HFF-Myc (cell line): ENCODE data around the gene ZNF358.

Source experiments
- DNase-seq: peaks from one replicate; pipeline ENCODE4 v3.0.0-alpha.2; 2011; ENCODE audit warnings: low read depth; ENCODE audit errors: extremely low read depth
- H3K4me3 ChIP-seq: replicated peaks from 2 replicates; pipeline ENCODE4 v1.5.1; 2011; ENCODE audit warnings: low read depth, mild to moderate bottlenecking, control low read depth, low read length
- CTCF ChIP-seq: IDR thresholded peaks from 2 replicates; pipeline ENCODE4 v1.5.1; 2012; ENCODE audit warnings: mild to moderate bottlenecking, low read depth, low read length, control low read depth; ENCODE audit errors: missing control alignments

ZNF358 gene

GRCh38 chr19:7507884-7508283 lies 8.0 kb upstream of the ZNF358 start:
- H3K4me3 ChIP-seq: no peak overlapping the region
- TF ChIP-seq CTCF: no peak
- no peak for DNase-seq

DNA sequence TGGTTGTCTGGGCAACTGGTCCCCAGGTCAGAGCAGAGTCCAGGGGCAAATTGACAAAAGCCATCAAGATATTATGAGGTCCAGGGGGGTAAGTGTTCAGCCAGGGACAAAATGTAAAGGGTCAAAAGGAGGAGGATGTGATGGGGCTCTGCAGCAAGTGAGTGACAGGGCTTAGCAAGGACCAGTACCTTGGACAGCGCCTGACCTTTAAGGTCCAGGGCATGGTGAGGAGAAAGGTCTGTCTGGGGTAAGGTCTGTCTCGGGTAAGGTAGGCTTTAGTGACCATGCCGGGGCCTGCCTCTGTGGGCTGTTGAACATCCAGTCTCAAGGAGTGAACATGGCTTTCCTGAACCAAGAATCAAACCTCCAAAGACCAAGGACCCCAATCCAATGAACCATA lies 6.3 kb upstream of the ZNF358 start:
- H3K4me3 ChIP-seq: no peak overlapping the region
- no peak for TF ChIP-seq CTCF
- DNase-seq: no peak

DNA sequence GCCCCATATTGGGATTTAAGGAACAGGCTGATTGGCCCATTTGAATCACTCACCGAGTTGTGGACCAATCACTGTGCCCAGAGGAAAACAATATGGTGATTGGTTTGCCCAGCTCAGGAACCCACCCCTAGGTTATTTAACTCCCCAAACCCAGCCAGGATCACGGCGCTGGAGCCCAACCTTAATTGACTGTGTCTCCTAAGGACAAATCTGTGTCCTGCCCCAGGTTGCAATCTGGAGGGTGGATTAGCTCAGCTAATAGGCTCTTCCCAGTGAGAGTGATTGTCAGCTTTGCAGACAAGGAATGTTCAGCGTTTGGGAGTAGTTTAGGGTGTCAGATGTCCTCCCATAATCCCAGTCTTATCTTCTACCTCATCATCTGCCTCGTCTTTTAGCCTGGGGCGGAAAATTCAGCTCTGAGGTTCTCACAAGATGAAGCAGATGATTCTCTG lies 3.5 kb upstream of the ZNF358 start:
- H3K4me3 ChIP-seq: no peak overlapping the region
- DNase-seq: no peak
- no peak for TF ChIP-seq CTCF

DNA sequence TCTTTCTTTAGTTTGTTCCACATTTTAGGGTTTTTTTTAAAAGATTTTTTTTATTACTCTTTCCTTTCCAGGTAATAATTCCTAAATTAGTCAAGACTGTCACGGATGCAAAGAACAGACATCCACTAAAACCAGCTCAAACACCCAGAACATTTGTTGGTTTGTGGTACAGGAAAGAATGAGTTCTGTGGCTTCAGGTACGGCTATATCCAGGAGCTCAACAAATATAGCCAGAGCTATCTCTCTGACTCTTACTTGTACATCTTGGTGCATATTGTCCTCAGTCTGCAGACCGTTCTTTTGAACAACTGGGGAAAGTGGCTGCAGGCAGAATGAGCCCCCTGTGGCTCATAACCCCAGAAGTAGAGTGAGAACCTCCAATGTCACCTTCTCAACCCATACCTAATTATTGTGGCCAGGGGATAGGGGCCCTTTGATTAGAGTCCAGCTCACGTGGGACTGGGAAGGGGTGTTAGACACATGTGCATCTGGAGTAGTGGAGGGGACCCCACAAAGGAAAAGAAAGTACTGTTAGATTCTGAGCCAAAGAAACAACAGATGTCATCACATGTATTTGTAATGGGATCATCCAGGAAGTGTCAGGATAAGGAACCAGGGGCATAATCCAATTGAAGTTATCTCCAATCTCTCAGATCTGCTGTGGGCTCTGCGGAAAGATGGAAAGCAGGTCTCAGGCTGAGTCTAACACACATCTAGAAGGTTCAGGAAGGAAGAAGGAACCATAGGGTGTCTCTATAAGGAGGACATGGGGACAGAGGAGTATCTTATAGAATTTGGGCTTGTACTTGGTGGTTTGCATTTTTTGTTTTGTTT lies 1.9 kb upstream of the ZNF358 start:
- no peak for DNase-seq
- no peak overlapping the region for H3K4me3 ChIP-seq
- TF ChIP-seq CTCF: no peak

DNA sequence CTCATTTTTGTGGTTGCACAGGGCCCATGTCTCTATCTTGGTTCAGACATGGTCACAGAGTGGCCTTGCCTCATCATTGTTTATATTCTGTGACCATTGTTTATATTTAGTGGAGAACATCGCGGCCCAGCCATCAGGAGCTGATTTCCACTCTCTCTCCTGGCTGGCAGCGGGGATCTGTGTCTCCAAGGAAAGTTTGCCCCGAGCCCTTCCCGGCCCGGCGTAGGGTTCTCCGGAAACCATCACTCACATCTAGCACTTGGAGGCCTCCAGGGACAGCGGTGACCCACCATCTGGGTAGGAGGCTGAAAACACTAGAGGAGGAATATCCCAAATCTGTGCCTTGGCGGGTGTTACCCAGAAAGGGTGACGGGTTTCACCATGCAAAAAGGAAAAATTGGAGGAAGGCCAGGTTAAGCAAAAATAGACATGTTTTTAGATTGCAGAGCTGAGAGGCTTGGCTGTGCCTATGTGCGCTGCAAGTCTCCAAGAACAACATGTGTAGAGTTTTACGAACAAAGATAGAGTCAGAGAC lies 726 bp upstream of the ZNF358 start:
- DNase-seq: no peak
- H3K4me3 ChIP-seq: peak overlapping the region; percentile 46
- TF ChIP-seq CTCF: no peak

- DNase-seq: no peak
- TF ChIP-seq CTCF: no peak
- peak overlapping the region; percentile 57 for H3K4me3 ChIP-seq
Observed at GRCh38 chr19:7516333-7516732, 430 bp downstream of the ZNF358 start.
